Cerebellar cortex (tissue), 1 donor: ENCODE results near the gene LOX.
A peak's percentile ranks its signal among the peaks of the same experiment; 100 is the strongest.
"Not testable (repeated sequence)": the region's sequence is repeated elsewhere in the genome, so short reads cannot be mapped to it uniquely, and the experiment has no call there.

Experiments
- DNase-seq: peaks from one replicate; pipeline ENCODE4 v3.0.0-alpha.2; 2015; ENCODE audit warnings: low spot score

The LOX gene

DNA sequence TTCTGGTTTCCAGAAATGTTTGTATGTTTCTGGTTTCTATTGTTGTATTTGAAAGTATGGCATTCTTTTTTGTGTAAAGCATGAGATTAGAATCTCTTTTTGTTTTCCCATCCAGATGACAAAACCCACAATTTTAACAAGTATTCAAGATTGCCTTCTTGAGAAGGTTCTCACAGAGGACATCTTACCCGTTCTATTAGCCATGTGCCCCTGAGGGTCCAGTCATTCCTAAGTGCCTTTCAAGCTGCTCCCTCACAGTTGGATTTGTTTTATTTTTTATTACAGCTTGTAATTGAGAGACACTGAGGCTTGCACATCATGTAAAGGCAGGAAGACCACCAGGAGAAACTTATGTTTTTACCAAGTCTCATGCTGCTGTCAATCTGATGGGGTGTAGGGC is 19.3 kb upstream of the LOX start:
- DNase-seq, result no peak

GRCh38 chr5:122095158-122095557 is 17.1 kb upstream of the LOX start:
- no peak for DNase-seq

GRCh38 chr5:122094251-122094650 is 16.2 kb upstream of the LOX start:
- not testable (repeated sequence) for DNase-seq

GRCh38 chr5:122093415-122094180 is 15.5 kb upstream of the LOX start:
- DNase-seq, result no peak

GRCh38 chr5:122091936-122092600 is 14.0 kb upstream of the LOX start:
- DNase-seq, result peak; percentile 18

GRCh38 chr5:122089096-122090013 is 11.3 kb upstream of the LOX start:
- no peak for DNase-seq

- no peak for DNase-seq
These were observed 7.0 kb upstream of the LOX start for GRCh38 chr5:122085041-122085440.

GRCh38 chr5:122083535-122083934 is 5.5 kb upstream of the LOX start:
- DNase-seq, result no peak

- DNase-seq, result no peak
These were observed 3.5 kb upstream of the LOX start for GRCh38 chr5:122081541-122081940.

GRCh38 chr5:122077366-122078115 is 518 bp downstream of the LOX start:
- peak; percentile 9 for DNase-seq

- peak; percentile 49 for DNase-seq
These were observed 1.2 kb downstream of the LOX start for GRCh38 chr5:122076669-122077365.

DNA sequence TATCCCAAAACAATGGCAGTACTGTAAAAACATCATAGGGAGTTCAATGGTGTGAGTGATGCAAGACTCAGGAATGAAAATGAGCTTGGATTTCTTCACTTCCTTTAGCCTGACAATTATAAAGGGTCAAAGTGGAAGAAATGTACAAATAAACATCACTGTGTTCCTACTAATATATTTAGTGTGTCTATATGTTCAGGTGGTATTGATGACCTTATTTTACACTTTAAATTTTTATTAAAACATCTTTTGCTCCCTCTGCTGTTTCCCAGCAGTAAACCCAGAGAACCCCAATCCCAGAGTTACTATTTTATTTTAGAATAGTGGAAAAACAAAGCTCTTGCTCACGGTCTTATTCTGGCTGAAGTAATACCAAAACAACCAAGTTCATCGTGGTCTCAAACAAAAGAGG is 2.0 kb downstream of the LOX start:
- no peak for DNase-seq

- DNase-seq, result no peak
These were observed 4.2 kb downstream of the LOX start for GRCh38 chr5:122073864-122074263.

DNA sequence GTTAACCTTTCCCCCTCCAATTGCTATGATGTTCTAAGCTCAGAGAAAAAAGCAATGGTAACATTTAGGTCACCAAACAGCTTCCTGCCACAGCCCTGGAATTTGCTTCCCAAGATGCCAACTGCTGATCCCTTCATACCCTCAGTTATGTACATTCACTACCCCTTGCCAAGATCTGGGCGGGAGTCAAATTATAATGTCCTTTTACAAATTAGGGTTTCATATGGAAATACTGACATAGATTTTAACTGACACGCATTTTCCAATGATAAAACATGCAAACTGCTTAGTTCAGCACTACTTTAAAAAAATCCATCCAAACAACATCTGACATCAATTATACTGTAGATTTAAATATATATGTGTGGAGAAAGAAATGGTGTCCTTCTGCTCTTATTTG is 5.0 kb downstream of the LOX start:
- DNase-seq, result no peak

DNA sequence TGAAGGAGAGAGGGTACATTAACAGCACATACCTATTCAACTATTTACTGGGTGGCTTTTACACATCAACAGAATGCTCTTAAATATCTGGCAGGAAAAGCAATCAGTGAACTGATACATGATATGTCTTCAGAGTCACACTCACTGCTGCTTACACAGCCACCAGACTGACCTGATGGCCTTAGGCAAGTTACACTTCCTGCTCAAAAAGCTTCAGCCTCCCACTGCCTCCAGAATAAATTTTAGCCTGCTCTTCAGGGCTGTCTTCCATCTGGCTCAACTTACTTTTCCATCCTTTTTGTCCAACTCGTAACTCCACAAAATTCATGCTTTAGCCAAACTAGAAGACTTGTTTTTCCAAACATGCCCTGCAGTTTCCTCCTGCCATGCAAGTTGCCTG is 10.7 kb downstream of the LOX start:
- no peak for DNase-seq

- no peak for DNase-seq
These were observed 13.1 kb downstream of the LOX start for GRCh38 chr5:122064992-122065391.

DNA sequence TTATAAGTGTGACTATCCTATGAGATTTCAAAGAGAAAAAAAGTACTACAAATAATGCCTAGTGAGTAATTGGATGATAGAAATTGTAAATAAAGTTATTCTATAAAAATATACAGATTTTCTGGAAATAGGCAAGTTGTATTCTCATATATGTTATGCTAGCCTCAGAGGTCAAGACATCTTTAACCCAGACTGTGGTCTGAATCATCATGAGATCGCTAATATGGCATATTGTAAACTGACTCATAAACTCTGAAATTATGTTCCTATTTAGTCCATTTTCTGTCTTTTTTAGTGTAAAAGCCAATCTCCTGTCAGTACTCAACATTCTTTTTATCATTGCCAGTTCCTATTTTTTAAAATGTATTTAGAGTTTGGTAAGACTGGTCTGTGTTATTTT is 14.2 kb downstream of the LOX start:
- DNase-seq, result no peak

- DNase-seq, result no peak
These were observed 15.9 kb downstream of the LOX start for GRCh38 chr5:122062205-122062604.

GRCh38 chr5:122056913-122057312 is 21.1 kb downstream of the LOX start:
- DNase-seq, result no peak

DNA sequence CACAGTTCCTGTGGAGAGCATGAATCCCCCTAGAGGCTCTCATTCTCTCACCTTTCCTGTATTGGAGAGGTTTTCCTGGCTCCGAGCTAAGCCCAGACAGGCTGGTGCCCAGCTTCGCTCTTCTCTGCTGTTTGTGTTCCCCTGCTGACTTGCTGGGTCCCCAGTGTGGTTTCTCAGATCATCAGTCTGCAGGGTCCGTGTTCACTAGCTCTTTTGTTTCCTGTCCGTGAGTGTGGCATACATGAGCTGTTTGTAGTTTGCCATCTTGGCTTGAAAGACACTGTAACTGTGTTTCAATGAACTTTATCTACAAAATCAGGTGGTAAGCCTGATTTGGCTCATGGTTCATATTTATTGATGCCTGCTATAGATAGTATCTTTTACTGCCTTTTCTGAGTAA is 23.8 kb downstream of the LOX start:
- DNase-seq, result no peak
